GM20431 (cell line): Measurements from ENCODE around the gene NME1.
"Not testable (repeated sequence)": the region's sequence is repeated elsewhere in the genome, so short reads cannot be mapped to it uniquely, and the experiment has no call there.

Experiments used
- in situ Hi-C: fragments of 300-500 bp; cut with MseI, MboI; formaldehyde crosslinking; loops from one replicate; pipeline ENCODE4 v1.15.0; 2020; ENCODE audit warnings: low sequenced_read_pairs; ENCODE audit not compliant: unreplicated experiment

Gene NME1

GRCh38 chr17:51144266-51145022 lies 8.9 kb upstream of the NME1 start:
- in situ Hi-C loops = no loop called here

- in situ Hi-C loops = no loop called here
Observed at GRCh38 chr17:51147650-51148049, 5.7 kb upstream of the NME1 start.

GRCh38 chr17:51149163-51149562 lies 4.2 kb upstream of the NME1 start:
- in situ Hi-C loops = no loop called here

GRCh38 chr17:51150932-51151331 lies 2.4 kb upstream of the NME1 start:
- in situ Hi-C loops = no loop called here

GRCh38 chr17:51152766-51153209 lies 571 bp upstream of the NME1 start:
- in situ Hi-C loops = no loop called here

GRCh38 chr17:51154176-51154575 lies 817 bp downstream of the NME1 start:
- in situ Hi-C loops = no loop called here

- in situ Hi-C loops = no loop called here
Observed at GRCh38 chr17:51155416-51155815, 2.1 kb downstream of the NME1 start.

GRCh38 chr17:51159604-51160003 lies 6.2 kb downstream of the NME1 start:
- in situ Hi-C loops = no loop called here

- in situ Hi-C loops = no loop called here
Observed at GRCh38 chr17:51161541-51161940, 8.2 kb downstream of the NME1 start.

- in situ Hi-C loops = no loop called here
Observed at GRCh38 chr17:51164911-51165679, 11.7 kb downstream of the NME1 start.

- in situ Hi-C loops = no loop called here
Observed at GRCh38 chr17:51165680-51166197, 12.4 kb downstream of the NME1 start.

- in situ Hi-C loops = no loop called here
Observed at GRCh38 chr17:51166198-51166986, 13.0 kb downstream of the NME1 start, which contains the start of gene NME2. TSS of gene NME2 (plus strand) at chr17:51166411. CDS start at chr17:51166831, 420 bp downstream.

GRCh38 chr17:51166987-51167931 lies 13.9 kb downstream of the NME1 start:
- in situ Hi-C loops = no loop called here

- in situ Hi-C loops = no loop called here
Observed at GRCh38 chr17:51169340-51169739, 16.0 kb downstream of the NME1 start.

GRCh38 chr17:51170736-51171135 lies 17.4 kb downstream of the NME1 start:
- in situ Hi-C loops = no loop called here

GRCh38 chr17:51172030-51172429 lies 18.7 kb downstream of the NME1 start:
- in situ Hi-C loops = not testable (repeated sequence)

GRCh38 chr17:51180486-51180885 lies 27.1 kb downstream of the NME1 start:
- in situ Hi-C loops = no loop called here

GRCh38 chr17:51184124-51184523 lies 30.8 kb downstream of the NME1 start:
- in situ Hi-C loops = no loop called here

GRCh38 chr17:51185763-51186332 lies 32.5 kb downstream of the NME1 start:
- in situ Hi-C loops = no loop called here
